Type B pancreatic cell (in vitro differentiated cells): ENCODE measurements around the gene MAP1LC3B2. TPM values are rescaled to one million over a fixed set of nuclear protein-coding genes. Genes with fewer than 3 reads are reported as not detected.

Source experiments
- DNase-seq: peaks from one replicate; pipeline ENCODE4 v3.0.0; 2021; ENCODE audit warnings: mixed read lengths; ENCODE audit not compliant: unreplicated experiment; ENCODE audit errors: extremely low spot score
- H3K27ac Mint-ChIP-seq: 2 replicates; pipeline ENCODE4 v1.8.0; 2021; ENCODE audit warnings: mild to moderate bottlenecking, mixed read lengths
- H3K27me3 Mint-ChIP-seq: 2 replicates; pipeline ENCODE4 v1.8.0; 2021; ENCODE audit warnings: mixed read lengths
- H3K36me3 Mint-ChIP-seq: 2 replicates; pipeline ENCODE4 v1.8.0; 2021; ENCODE audit warnings: mixed read lengths
- H3K4me1 Mint-ChIP-seq: one replicate; pipeline ENCODE4 v1.8.0; 2021; ENCODE audit warnings: mixed read lengths; ENCODE audit not compliant: unreplicated experiment
- H3K4me3 Mint-ChIP-seq: 2 replicates; pipeline ENCODE4 v1.8.0; 2021; ENCODE audit warnings: mild to moderate bottlenecking, mixed read lengths
- H3K9me3 Mint-ChIP-seq: 2 replicates; pipeline ENCODE4 v1.8.0; 2021; ENCODE audit warnings: mixed read lengths
- long read RNA-seq: library from polyadenylated mRNA; unstranded; transcript quantifications from one replicate; pipeline ENCODE4 v2.0.0, GENCODE V29; 2020
- total RNA-seq: library from RNA; stranded (reverse); gene quantifications from 2 replicates; pipeline ENCODE4 v1.2.1, GENCODE V29; 2021; ENCODE audit warnings: low replicate concordance
- TF ChIP-seq, protein P1 (sequence below): fragments of 200-600 bp; sonication (generic); conservative IDR thresholded peaks from 2 replicates; pipeline ENCODE4 v1.5.0; 2021; ENCODE audit warnings: antibody characterized with exemption, mild to moderate bottlenecking

The MAP1LC3B2 gene
- total RNA-seq, result 1.0 TPM in 1 of 2 replicates, not detected in the other
- long read RNA-seq, result 0 reads

DNA sequence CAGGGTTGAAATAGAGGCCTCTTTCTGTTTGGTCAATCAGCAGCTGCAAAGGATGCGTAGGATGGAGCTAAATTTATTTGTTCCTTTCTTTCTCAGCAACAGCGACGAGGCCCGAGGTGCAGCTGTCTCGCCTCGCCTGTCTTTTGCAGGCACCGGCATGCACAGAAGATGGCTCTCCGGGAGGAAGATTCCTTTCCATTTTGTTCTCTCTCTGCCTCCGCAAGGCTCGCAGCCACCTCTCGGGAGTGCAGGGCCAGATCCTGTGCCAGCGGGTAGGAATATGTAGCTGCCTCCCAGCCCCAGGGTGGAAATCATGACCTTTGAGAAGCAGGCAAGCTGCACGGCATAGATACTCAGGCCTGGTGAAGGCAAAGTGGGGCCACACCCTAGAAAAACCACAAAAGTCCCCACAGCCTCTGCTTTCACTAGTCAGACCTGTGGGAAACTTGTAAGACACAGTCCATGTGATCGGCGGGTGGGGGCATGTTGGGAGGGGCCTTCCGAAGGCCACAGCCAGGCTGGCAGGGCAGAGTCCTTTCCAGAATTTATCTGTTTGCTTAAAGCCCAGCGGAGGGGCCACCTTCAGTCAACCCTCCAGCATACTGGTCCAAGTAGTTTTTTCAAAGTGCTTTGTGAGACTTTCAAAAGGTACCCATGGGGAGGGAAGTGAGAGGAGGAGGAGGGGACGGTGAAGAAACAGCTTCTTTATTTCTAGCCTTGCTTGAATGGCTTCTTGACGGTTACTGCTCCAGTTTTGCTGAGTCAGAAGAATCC, at the start of gene MAP1LC3B2:
MAP1LC3B2 (plus strand) TSS at position 220 of the 774 bp plus-strand sequence. CDS start 16,562 bp downstream, outside the sequence.
- no peak for DNase-seq
- TF ChIP-seq, protein P1, sequence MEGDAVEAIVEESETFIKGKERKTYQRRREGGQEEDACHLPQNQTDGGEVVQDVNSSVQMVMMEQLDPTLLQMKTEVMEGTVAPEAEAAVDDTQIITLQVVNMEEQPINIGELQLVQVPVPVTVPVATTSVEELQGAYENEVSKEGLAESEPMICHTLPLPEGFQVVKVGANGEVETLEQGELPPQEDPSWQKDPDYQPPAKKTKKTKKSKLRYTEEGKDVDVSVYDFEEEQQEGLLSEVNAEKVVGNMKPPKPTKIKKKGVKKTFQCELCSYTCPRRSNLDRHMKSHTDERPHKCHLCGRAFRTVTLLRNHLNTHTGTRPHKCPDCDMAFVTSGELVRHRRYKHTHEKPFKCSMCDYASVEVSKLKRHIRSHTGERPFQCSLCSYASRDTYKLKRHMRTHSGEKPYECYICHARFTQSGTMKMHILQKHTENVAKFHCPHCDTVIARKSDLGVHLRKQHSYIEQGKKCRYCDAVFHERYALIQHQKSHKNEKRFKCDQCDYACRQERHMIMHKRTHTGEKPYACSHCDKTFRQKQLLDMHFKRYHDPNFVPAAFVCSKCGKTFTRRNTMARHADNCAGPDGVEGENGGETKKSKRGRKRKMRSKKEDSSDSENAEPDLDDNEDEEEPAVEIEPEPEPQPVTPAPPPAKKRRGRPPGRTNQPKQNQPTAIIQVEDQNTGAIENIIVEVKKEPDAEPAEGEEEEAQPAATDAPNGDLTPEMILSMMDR, result no peak
- Mint-ChIP-seq H3K4me1 (peaks cover 10% of the 10 kb centered on the region), H3K27ac (peak within 1 kb of the TSS; percentile 88), H3K4me3 (peak within 1 kb of the TSS; percentile 65), H3K36me3 (peaks cover 3% of the 10 kb centered on the region), H3K9me3 (peaks cover 4% of the 10 kb centered on the region), H3K27me3 (peaks cover 3% of the 10 kb centered on the region)

DNA sequence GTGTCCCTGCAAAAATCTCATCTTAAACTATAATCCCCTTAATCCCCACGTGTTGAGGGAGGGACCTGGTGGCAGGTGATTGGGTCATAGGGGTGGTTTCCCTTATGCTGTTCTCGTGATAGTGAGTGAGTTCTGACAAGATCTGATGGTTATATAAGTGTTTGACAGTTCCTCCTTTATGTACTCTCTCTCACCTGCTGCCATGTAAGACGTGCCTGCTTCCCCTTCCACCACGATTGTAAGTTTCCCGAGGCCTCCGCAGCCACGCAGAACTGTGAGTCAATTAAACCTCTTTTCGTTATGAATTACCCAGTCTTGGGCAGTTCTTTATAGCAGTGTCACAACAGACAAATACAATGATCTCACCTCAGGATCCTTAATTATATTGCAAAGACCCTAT, 45.2 kb upstream of the MAP1LC3B2 start:
- no peaks in the 10 kb centered on the region for H3K36me3 Mint-ChIP-seq
- no peaks in the 10 kb centered on the region for H3K9me3 Mint-ChIP-seq
- no peak overlapping the region for H3K27ac Mint-ChIP-seq
- no peak for DNase-seq
- H3K27me3 Mint-ChIP-seq, result peaks cover 3% of the 10 kb centered on the region
- TF ChIP-seq, protein P1, result no peak
- H3K4me3 Mint-ChIP-seq, result no peak overlapping the region
- H3K4me1 Mint-ChIP-seq, result no peaks in the 10 kb centered on the region

GRCh38 chr12:116515684-116516083, 43.5 kb upstream of the MAP1LC3B2 start:
- TF ChIP-seq, protein P1, result no peak
- H3K9me3 Mint-ChIP-seq, result no peaks in the 10 kb centered on the region
- no peak overlapping the region for H3K4me3 Mint-ChIP-seq
- H3K4me1 Mint-ChIP-seq, result peaks cover 5% of the 10 kb centered on the region
- H3K36me3 Mint-ChIP-seq, result no peaks in the 10 kb centered on the region
- H3K27me3 Mint-ChIP-seq, result peaks cover 8% of the 10 kb centered on the region
- H3K27ac Mint-ChIP-seq, result no peak overlapping the region
- DNase-seq, result no peak

DNA sequence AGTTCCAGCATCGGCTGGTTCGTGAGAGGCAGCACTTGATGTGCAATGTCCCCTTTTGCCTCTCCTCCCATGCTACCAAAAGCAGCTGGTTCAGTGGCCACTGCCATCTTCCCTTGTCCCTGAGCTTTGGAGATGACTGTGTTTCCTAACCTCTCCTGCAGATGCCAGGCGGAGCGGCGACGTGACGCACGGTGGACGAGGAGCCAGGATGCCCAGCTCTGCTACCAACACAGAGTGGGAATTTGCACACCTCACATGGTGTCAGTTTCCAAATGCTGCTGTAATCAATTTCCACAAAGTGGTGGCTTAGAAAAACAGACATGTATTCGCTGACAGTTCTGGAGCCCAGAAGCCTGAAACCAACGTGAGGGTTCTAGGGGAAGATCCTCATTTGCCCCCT, 42.5 kb upstream of the MAP1LC3B2 start:
- no peaks in the 10 kb centered on the region for H3K36me3 Mint-ChIP-seq
- no peaks in the 10 kb centered on the region for H3K9me3 Mint-ChIP-seq
- H3K27me3 Mint-ChIP-seq, result peaks cover 12% of the 10 kb centered on the region
- TF ChIP-seq, protein P1, result no peak
- DNase-seq, result no peak
- H3K27ac Mint-ChIP-seq, result no peak overlapping the region
- H3K4me1 Mint-ChIP-seq, result peaks cover 15% of the 10 kb centered on the region
- H3K4me3 Mint-ChIP-seq, result no peak overlapping the region

DNA sequence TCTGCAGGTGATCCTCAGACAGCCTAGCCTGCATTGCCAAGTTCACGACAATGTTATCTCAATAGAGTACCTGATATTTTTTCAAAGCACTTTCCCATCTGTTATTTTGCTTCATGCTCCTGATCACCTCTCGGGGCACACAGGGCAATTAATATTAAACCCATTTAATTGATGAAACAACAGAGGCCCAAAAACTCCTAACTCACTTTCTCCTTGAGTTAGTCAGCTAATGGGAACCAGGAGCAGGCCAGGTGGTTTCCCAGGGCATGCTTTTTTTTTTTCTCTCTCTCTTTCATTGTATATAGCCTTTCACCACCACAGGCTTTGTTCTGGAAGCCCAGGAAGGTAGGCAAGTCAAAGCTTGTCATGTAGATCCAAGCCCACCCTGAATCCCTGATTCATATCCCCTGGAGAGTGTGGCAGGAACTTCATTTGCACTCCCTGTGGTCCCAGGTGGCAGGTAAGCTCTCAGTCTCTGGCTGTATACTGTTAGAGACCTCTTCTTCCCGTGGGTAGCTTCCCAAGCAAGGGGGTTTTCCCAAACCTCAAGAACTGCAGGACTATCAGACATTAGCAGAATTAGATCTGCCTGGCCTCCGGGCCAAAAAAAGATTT, 41.6 kb upstream of the MAP1LC3B2 start:
- Mint-ChIP-seq H3K27ac (no peak overlapping the region), H3K4me1 (peaks cover 15% of the 10 kb centered on the region), H3K27me3 (peaks cover 12% of the 10 kb centered on the region), H3K9me3 (no peaks in the 10 kb centered on the region), H3K4me3 (no peak overlapping the region), H3K36me3 (no peaks in the 10 kb centered on the region)
- TF ChIP-seq, protein P1, result no peak
- DNase-seq, result no peak
